ENCODE results near the gene ARIH1.
"Not testable (repeated sequence)": the region's sequence is repeated elsewhere in the genome, so short reads cannot be mapped to it uniquely, and the experiment has no call there.

Gene ARIH1

GRCh38 chr15:72545156-72545555 lies 71.0 kb downstream of the ARIH1 start:
- DNase-seq: no peak

GRCh38 chr15:72554471-72555425 lies 80.6 kb downstream of the ARIH1 start:
- peak; percentile 66 for DNase-seq

GRCh38 chr15:72559781-72560180 lies 85.7 kb downstream of the ARIH1 start:
- DNase-seq: no peak

GRCh38 chr15:72560458-72560857 lies 86.3 kb downstream of the ARIH1 start:
- DNase-seq: no peak

- DNase-seq: no peak
Measured at GRCh38 chr15:72562386-72562785, 88.3 kb downstream of the ARIH1 start.

GRCh38 chr15:72562878-72563277 lies 88.7 kb downstream of the ARIH1 start:
- no peak for DNase-seq

- no peak for DNase-seq
Measured at GRCh38 chr15:72564091-72564490, 90.0 kb downstream of the ARIH1 start.

GRCh38 chr15:72566973-72567372 lies 92.8 kb downstream of the ARIH1 start:
- DNase-seq: no peak

- DNase-seq: no peak
Measured at GRCh38 chr15:72570059-72570458, 95.9 kb downstream of the ARIH1 start.

- no peak for DNase-seq
Measured at GRCh38 chr15:72579814-72580213, 105.7 kb downstream of the ARIH1 start.

GRCh38 chr15:72584006-72584405 lies 109.9 kb downstream of the ARIH1 start:
- DNase-seq: no peak

GRCh38 chr15:72585025-72585424 lies 110.9 kb downstream of the ARIH1 start:
- no peak for DNase-seq

GRCh38 chr15:72585476-72586058 lies 111.4 kb downstream of the ARIH1 start:
- DNase-seq: no peak

- DNase-seq: no peak
Measured at GRCh38 chr15:72588096-72588495, 114.0 kb downstream of the ARIH1 start.

- no peak for DNase-seq
Measured at GRCh38 chr15:72590427-72590826, 116.3 kb downstream of the ARIH1 start.

GRCh38 chr15:72591361-72591760 lies 117.2 kb downstream of the ARIH1 start:
- DNase-seq: no peak

- no peak for DNase-seq
Measured at GRCh38 chr15:72592097-72592496, 118.0 kb downstream of the ARIH1 start.

- no peak for DNase-seq
Measured at GRCh38 chr15:72592676-72593075, 118.5 kb downstream of the ARIH1 start.

GRCh38 chr15:72593838-72594237 lies 119.7 kb downstream of the ARIH1 start:
- DNase-seq: no peak

- DNase-seq: peak; percentile 36
Measured at GRCh38 chr15:72599855-72600464, 125.8 kb downstream of the ARIH1 start.

- no peak for DNase-seq
Measured at GRCh38 chr15:72604794-72605193, 130.7 kb downstream of the ARIH1 start.

- DNase-seq: not testable (repeated sequence)
Measured at GRCh38 chr15:72608084-72608483, 134.0 kb downstream of the ARIH1 start.

- DNase-seq: no peak
Measured at GRCh38 chr15:72609862-72610261, 135.7 kb downstream of the ARIH1 start.

GRCh38 chr15:72612324-72612723 lies 138.2 kb downstream of the ARIH1 start:
- DNase-seq: not testable (repeated sequence)

Measured in activated CD4-positive, alpha-beta T cell treated with anti-CD3 and anti-CD28 coated beads, Interleukin-2, amount 50 U/mL, for 16 hours (primary cell).